GM12878 (cell line): Measurements from ENCODE around the gene HCFC1. TPM values are rescaled to one million over a fixed set of nuclear protein-coding genes. Genes with fewer than 3 reads are reported as not detected.

Experiments
- ASH2L ChIP-seq: fragments of 300-600, 200-600 bp; sonication (generic); IDR thresholded peaks from 2 replicates; pipeline ENCODE4 v1.6.1; 2017; ENCODE audit warnings: low read depth, mild to moderate bottlenecking, borderline replicate concordance
- BCL3 ChIP-seq: IDR thresholded peaks from 2 replicates; pipeline ENCODE4 v1.6.1; 2011; ENCODE audit warnings: borderline replicate concordance, low read depth, mild to moderate bottlenecking, moderate library complexity, low read length; ENCODE audit not compliant: insufficient read depth, poor library complexity, severe bottlenecking
- BHLHE40 ChIP-seq, 2 experiments: fragments of 450-650 bp in 1 of 2; IDR thresholded peaks; 2 replicates each; pipeline ENCODE4 v1.6.1; 2011 to 2017; ENCODE audit warnings: low read depth in 2 of 2, borderline replicate concordance in 1 of 2, improper control_type of control experiment in 1 of 2, low read length in 1 of 2, mild to moderate bottlenecking in 1 of 2
- BMI1 ChIP-seq: fragments of 450-650 bp; IDR thresholded peaks from 2 replicates; pipeline ENCODE4 v1.6.1; 2016; ENCODE audit warnings: mild to moderate bottlenecking, moderate library complexity, borderline replicate concordance
- CEBPB ChIP-seq, 2 experiments: fragments of 150-350 bp in 1 of 2; IDR thresholded peaks; 2 replicates each; pipeline ENCODE4 v1.6.1; 2012 to 2014; ENCODE audit warnings: low read depth in 2 of 2, low read length in 2 of 2, borderline replicate concordance in 1 of 2, inconsistent platforms in 1 of 2
- EP300 ChIP-seq, 2 experiments: fragments of 150-350 bp in 1 of 2; IDR thresholded peaks; 2 replicates each; pipeline ENCODE4 v1.6.1; 2011 to 2012; ENCODE audit warnings: low read depth in 2 of 2, low read length in 2 of 2, borderline replicate concordance in 1 of 2, improper control_type of control experiment in 1 of 2, inconsistent platforms in 1 of 2; ENCODE audit not compliant: control insufficient read depth in 1 of 2
- FOXK2 ChIP-seq: fragments of 450-650 bp; IDR thresholded peaks from 2 replicates; pipeline ENCODE4 v1.6.1; 2017; ENCODE audit warnings: mild to moderate bottlenecking, moderate library complexity
- GABPA ChIP-seq: IDR thresholded peaks from 2 replicates; pipeline ENCODE4 v1.6.1; 2014; ENCODE audit warnings: antibody characterized with exemption, low read depth, mild to moderate bottlenecking, inconsistent platforms
- MEF2B ChIP-seq: fragments of 450-650 bp; IDR thresholded peaks from 2 replicates; pipeline ENCODE4 v1.6.1; 2018; ENCODE audit warnings: mild to moderate bottlenecking, moderate library complexity; ENCODE audit not compliant: partially characterized antibody, poor library complexity, severe bottlenecking
- MLLT1 ChIP-seq: fragments of 450-650 bp; IDR thresholded peaks from 2 replicates; pipeline ENCODE4 v1.6.1; 2016; ENCODE audit warnings: mild to moderate bottlenecking
- NFXL1 ChIP-seq: fragments of 450-650 bp; IDR thresholded peaks from 2 replicates; pipeline ENCODE4 v1.6.1; 2017; ENCODE audit warnings: antibody characterized with exemption, mild to moderate bottlenecking, borderline replicate concordance
- NFYB ChIP-seq: IDR thresholded peaks from 2 replicates; pipeline ENCODE4 v1.6.1; 2011; ENCODE audit warnings: low read depth, mild to moderate bottlenecking, low read length, improper control_type of control experiment, moderate library complexity; ENCODE audit not compliant: insufficient read depth
- PAX5 ChIP-seq: IDR thresholded peaks from 2 replicates; pipeline ENCODE4 v1.6.1; 2011; ENCODE audit warnings: low read depth, low read length, borderline replicate concordance
- PAX8 ChIP-seq: fragments of 450-650 bp; IDR thresholded peaks from 2 replicates; pipeline ENCODE4 v1.6.1; 2017; ENCODE audit warnings: mild to moderate bottlenecking, moderate library complexity
- RAD21 ChIP-seq: IDR thresholded peaks from 2 replicates; pipeline ENCODE4 v1.6.1; 2011; ENCODE audit warnings: mild to moderate bottlenecking, low read depth, low read length, moderate library complexity; ENCODE audit not compliant: insufficient read depth
- SMAD1 ChIP-seq: fragments of 450-650 bp; IDR thresholded peaks from 2 replicates; pipeline ENCODE4 v1.6.1; 2018; ENCODE audit warnings: mild to moderate bottlenecking, low read depth; ENCODE audit not compliant: partially characterized antibody
- SMARCA5 ChIP-seq: fragments of 450-650 bp; IDR thresholded peaks from 2 replicates; pipeline ENCODE4 v1.6.1; 2017; ENCODE audit warnings: mild to moderate bottlenecking
- SPI1 ChIP-seq: IDR thresholded peaks from 2 replicates; pipeline ENCODE4 v1.6.1; 2011; ENCODE audit warnings: low read depth, mild to moderate bottlenecking, low read length, moderate library complexity, borderline replicate concordance; ENCODE audit not compliant: insufficient read depth
- TARDBP ChIP-seq: IDR thresholded peaks from 2 replicates; pipeline ENCODE4 v1.6.1; 2016; ENCODE audit warnings: borderline replicate concordance
- TCF12 ChIP-seq: IDR thresholded peaks from 2 replicates; pipeline ENCODE4 v1.6.1; 2011; ENCODE audit warnings: low read depth, mild to moderate bottlenecking, low read length
- TCF3 ChIP-seq: IDR thresholded peaks from 2 replicates; pipeline ENCODE4 v1.6.1; 2012; ENCODE audit warnings: low read depth, mild to moderate bottlenecking, low read length, borderline replicate concordance; ENCODE audit not compliant: insufficient read depth
- TCF7 ChIP-seq: IDR thresholded peaks from 2 replicates; pipeline ENCODE4 v1.6.1; 2014; ENCODE audit warnings: antibody characterized with exemption, borderline replicate concordance
- ZBTB33 ChIP-seq: fragments of 450-650 bp; IDR thresholded peaks from 2 replicates; pipeline ENCODE4 v1.6.1; 2017; ENCODE audit warnings: mild to moderate bottlenecking
- polyA plus RNA-seq, 11 experiments: library from polyadenylated mRNA; depleted of rRNA in 4 of 11; unstranded in 6 of 11; stranded (reverse) in 5 of 11; fragments of >200 nt; fragmentation: Nextera tagmentation in 4 of 11; fragmentation: Illumina TruSeq in 1 of 11; extraction: Ambion mirVana in 4 of 11; extraction: Trizol in 1 of 11; gene quantifications; 1 replicate in 1 of 11; 2 replicates in 10 of 11; pipeline versions ENCODE4 v1.2.1 to v1.2.3, GENCODE V29; 2011 to 2016; ENCODE audit warnings: inconsistent platforms in 2 of 11, missing spikeins in 2 of 11, low read depth in 1 of 11
- total RNA-seq, 4 experiments: library from RNA; depleted of rRNA in 3 of 4; stranded (reverse); fragments of >200 nt in 3 of 4; fragmentation: Illumina TruSeq in 1 of 4; extraction: Trizol in 1 of 4; gene quantifications; 2 replicates each; pipeline versions ENCODE4 v1.2.1 to v1.2.3, GENCODE V29; 2013 to 2021
- TF ChIP-seq, protein P1 (sequence below): IDR thresholded peaks from 2 replicates; pipeline ENCODE4 v1.6.1; 2012; ENCODE audit warnings: low read depth, low read length, improper control_type of control experiment

Gene HCFC1
- total and polyA plus RNA-seq, 10 of the 15 experiments (the other 5 are each of a cell fraction or from before 2014, with no cell fraction given): 3.9 to 92.7 (median 23.5) TPM

DNA sequence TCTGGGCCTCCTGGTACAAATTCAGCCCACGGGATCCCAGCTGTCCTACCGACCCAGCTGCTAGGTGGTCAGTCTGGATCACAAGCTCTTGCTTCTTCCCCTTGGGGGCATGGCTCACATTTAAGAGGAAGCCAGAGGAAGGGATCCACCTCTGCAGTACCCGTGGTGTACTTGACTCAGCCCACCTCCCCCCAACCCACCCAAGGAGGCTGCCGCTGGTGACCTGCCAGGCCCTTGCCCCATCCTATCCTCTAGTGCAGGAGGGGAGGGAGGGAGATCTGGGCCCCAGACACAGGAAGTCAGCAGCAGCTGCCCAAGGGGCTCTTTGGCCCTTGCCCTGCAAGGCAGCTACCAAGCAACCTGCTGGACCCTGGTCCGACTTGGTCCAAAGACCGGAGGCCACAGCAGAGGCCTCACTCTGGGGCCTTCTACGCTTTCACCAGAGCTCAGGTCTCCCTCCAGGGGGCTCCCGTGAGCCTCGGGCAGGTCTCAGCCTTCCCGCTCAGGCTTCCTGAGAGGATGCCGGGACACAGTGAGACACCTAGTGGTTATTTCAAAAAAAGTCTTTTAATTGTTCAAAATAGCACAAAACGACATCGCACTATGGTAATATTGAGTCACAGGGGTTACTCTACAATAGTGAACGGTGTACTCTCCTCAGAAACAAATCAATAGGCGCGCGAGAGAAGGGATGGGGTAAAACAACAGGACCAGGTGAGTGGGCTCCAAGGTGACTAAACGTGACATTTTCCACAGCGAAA is 24.4 kb downstream of the HCFC1 start (continued):
- TF ChIP-seq PAX5 (no peak), BCL3 (no peak), CEBPB (IDR thresholded peaks at IDR 0.05; ENCODE audit: borderline replicate concordance in 1 of 2, low read depth in 2 of 2, low read length in 2 of 2) (no peak), ZBTB33 (no peak), TCF3 (no peak), SPI1 (no peak), NFXL1 (no peak), TCF12 (no peak), ASH2L (no peak), NFYB (no peak), EP300 (IDR thresholded peaks at IDR 0.05; ENCODE audit: borderline replicate concordance in 1 of 2, control insufficient read depth in 1 of 2, low read depth in 2 of 2, low read length in 2 of 2) (no peak), BMI1 (no peak), RAD21 (peak; percentile 62), BHLHE40 (IDR thresholded peaks at IDR 0.05; ENCODE audit: borderline replicate concordance in 1 of 2, low read depth in 2 of 2, low read length in 1 of 2) (0 out of 4 replicates have a peak, but pooled peaks of 1 of the 2 experiments have one; percentile 32), PAX8 (no peak), TARDBP (no peak), GABPA (no peak), SMARCA5 (peak; percentile 50; the same call in 1 of the 2 replicates), SMAD1 (no peak), TCF7 (no peak), MLLT1 (no peak), FOXK2 (no peak), MEF2B (no peak)
- TF ChIP-seq, protein P1, sequence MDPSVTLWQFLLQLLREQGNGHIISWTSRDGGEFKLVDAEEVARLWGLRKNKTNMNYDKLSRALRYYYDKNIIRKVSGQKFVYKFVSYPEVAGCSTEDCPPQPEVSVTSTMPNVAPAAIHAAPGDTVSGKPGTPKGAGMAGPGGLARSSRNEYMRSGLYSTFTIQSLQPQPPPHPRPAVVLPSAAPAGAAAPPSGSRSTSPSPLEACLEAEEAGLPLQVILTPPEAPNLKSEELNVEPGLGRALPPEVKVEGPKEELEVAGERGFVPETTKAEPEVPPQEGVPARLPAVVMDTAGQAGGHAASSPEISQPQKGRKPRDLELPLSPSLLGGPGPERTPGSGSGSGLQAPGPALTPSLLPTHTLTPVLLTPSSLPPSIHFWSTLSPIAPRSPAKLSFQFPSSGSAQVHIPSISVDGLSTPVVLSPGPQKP: no peak
